Osteoblast (primary cell): ENCODE measurements around the gene GRIN1. TPM values are rescaled to one million over a fixed set of nuclear protein-coding genes. Genes with fewer than 3 reads are reported as not detected.

ENCODE experiments used
- DNase-seq: peaks from one replicate; pipeline ENCODE4 v3.0.0; 2011; ENCODE audit warnings: low spot score, mixed read lengths; ENCODE audit not compliant: insufficient read length; ENCODE audit errors: missing footprints
- H2AFZ ChIP-seq: 2 replicates; pipeline ENCODE4 v1.6.0; 2011; ENCODE audit warnings: mild to moderate bottlenecking, low read length
- H3K27ac ChIP-seq: 2 replicates; pipeline ENCODE4 v1.5.1; 2011; ENCODE audit warnings: mild to moderate bottlenecking, low read depth, low read length, moderate library complexity
- H3K27me3 ChIP-seq: 2 replicates; pipeline ENCODE4 v1.6.0; 2012; ENCODE audit warnings: mild to moderate bottlenecking, control low read depth, inconsistent platforms, low read length, moderate library complexity; ENCODE audit not compliant: insufficient read depth
- H3K36me3 ChIP-seq: 2 replicates; pipeline ENCODE4 v1.5.1; 2011; ENCODE audit warnings: mild to moderate bottlenecking, low read length, control low read depth, moderate library complexity; ENCODE audit not compliant: insufficient read depth
- H3K4me1 ChIP-seq: 2 replicates; pipeline ENCODE4 v1.5.1; 2011; ENCODE audit warnings: mild to moderate bottlenecking, low read length, control low read depth, moderate library complexity; ENCODE audit not compliant: insufficient read depth
- H3K4me2 ChIP-seq: 2 replicates; pipeline ENCODE4 v1.6.0; 2011; ENCODE audit warnings: mild to moderate bottlenecking, low read length; ENCODE audit not compliant: insufficient read depth
- H3K4me3 ChIP-seq: fragments of 200-600 bp; sonication (generic); 3 replicates; pipeline ENCODE4 v1.5.1; 2012; ENCODE audit warnings: mild to moderate bottlenecking, low read length, inconsistent platforms; ENCODE audit not compliant: insufficient read depth
- H3K79me2 ChIP-seq: 2 replicates; pipeline ENCODE4 v1.6.0; 2012; ENCODE audit warnings: mild to moderate bottlenecking, low read length, control low read depth, inconsistent platforms; ENCODE audit not compliant: insufficient read depth
- H3K9me3 ChIP-seq: 2 replicates; pipeline ENCODE4 v1.5.1; 2011; ENCODE audit warnings: low read depth, low read length, control low read depth
- H4K20me1 ChIP-seq: 2 replicates; pipeline ENCODE4 v1.6.0; 2012; ENCODE audit warnings: mild to moderate bottlenecking, low read length, control low read depth; ENCODE audit not compliant: insufficient read depth
- total RNA-seq: library from RNA; depleted of rRNA; stranded (reverse); fragments of >200 nt; gene quantifications from 2 replicates; pipeline ENCODE4 v1.2.3, GENCODE V29; 2012
- TF ChIP-seq, protein P1 (sequence below): IDR thresholded peaks from 2 replicates; pipeline ENCODE4 v1.5.1; 2011; ENCODE audit warnings: mild to moderate bottlenecking, low read depth, low read length, moderate library complexity; ENCODE audit errors: extremely low read depth

The GRIN1 gene
- total RNA-seq, 1 donor: not detected

DNA sequence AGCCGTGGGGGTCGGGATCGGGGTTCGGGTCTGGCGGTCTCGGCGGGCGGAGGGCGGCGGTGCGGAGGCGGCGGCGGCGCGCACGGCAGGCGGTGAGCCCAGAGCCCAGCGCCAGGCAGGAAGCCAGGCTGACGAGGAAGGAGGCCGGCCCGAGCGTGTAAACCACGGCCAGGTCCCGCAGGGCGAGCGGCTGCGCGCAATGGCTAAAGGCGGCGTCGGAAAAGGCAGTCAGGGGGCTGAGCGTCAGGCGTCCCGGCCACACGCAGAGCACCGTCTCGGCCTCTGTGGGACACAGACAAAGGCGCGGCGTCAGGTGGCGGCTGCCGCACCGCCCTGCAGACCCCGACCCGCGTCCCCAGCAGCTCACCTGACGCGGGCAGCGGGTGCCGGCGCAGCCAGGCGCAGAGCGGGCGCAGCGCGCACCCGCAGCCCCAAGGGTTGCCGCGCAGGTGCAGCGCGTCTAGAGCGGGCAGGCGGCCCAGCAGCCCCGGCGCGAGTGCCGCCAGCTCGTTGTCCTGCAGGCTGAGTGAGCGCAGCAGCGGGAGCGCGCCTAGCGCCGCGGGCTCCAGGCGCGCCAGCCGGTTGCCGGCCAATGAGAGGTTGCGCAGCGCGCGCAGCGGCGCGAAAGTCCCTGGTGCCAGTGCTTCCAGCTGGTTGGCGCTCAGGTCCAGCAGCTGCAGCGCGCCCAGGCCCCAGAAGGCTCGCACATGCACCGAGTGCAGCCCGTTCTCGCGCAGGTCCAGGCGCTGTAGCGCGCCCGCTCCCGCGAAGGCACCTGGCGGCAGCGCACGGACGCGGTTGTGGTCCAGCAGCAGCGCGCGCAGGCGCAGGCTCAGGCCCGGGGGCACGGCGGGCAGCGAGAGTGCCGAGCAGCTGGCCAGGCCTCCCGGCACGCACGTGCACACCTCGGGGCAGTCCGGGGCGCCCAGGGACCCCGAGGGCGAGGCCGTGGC, 30.2 kb downstream of the GRIN1 start:
- H4K20me1 ChIP-seq: no peaks in the 10 kb centered on the region
- peaks cover 53% of the 10 kb centered on the region for H3K27me3 ChIP-seq
- H2AFZ ChIP-seq: no peak overlapping the region
- no peaks in the 10 kb centered on the region for H3K79me2 ChIP-seq
- no peaks in the 10 kb centered on the region for H3K36me3 ChIP-seq
- TF ChIP-seq, protein P1, sequence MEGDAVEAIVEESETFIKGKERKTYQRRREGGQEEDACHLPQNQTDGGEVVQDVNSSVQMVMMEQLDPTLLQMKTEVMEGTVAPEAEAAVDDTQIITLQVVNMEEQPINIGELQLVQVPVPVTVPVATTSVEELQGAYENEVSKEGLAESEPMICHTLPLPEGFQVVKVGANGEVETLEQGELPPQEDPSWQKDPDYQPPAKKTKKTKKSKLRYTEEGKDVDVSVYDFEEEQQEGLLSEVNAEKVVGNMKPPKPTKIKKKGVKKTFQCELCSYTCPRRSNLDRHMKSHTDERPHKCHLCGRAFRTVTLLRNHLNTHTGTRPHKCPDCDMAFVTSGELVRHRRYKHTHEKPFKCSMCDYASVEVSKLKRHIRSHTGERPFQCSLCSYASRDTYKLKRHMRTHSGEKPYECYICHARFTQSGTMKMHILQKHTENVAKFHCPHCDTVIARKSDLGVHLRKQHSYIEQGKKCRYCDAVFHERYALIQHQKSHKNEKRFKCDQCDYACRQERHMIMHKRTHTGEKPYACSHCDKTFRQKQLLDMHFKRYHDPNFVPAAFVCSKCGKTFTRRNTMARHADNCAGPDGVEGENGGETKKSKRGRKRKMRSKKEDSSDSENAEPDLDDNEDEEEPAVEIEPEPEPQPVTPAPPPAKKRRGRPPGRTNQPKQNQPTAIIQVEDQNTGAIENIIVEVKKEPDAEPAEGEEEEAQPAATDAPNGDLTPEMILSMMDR: no peak
- H3K9me3 ChIP-seq: no peaks in the 10 kb centered on the region
- DNase-seq: peak; percentile 97
- no peak overlapping the region for H3K4me3 ChIP-seq
- no peaks in the 10 kb centered on the region for H3K4me1 ChIP-seq
- no peak overlapping the region for H3K27ac ChIP-seq
- no peak overlapping the region for H3K4me2 ChIP-seq

DNA sequence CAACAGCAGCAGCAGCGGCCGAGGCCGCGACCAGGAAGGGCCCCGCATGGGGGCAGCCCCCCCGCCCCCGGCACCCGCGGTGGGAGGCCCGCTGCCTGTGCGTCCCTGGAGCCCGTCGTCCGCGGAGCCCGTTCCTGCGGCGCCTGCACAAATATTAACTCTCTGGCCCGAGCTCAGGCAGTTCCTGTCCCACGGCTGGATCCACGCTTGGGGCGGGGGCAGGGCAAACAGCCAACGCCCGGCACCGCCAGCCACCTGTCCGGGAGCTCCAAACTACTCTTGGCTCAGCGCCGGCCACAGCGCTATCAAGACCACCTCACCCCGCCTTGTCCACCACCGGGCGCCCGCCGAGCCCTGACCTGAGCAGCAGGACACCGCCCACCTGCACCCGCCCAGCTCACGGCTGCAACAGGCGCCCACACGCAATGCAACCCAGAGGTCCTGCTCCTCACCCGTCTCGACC, 31.0 kb downstream of the GRIN1 start, which contains the start of gene LRRC26:
LRRC26 (minus strand) TSS at position 156 of the 463 bp plus-strand sequence; CDS start at position 48, 108 bp downstream.
- peaks cover 46% of the 10 kb centered on the region for H3K27me3 ChIP-seq
- H3K27ac ChIP-seq: no peak within 1 kb of the TSS
- H2AFZ ChIP-seq: no peak within 1 kb of the TSS
- no peaks in the 10 kb centered on the region for H4K20me1 ChIP-seq
- H3K79me2 ChIP-seq: no peaks in the 10 kb centered on the region
- H3K4me2 ChIP-seq: no peak within 1 kb of the TSS
- no peak within 1 kb of the TSS for H3K4me3 ChIP-seq
- TF ChIP-seq, protein P1: no peak
- H3K4me1 ChIP-seq: no peaks in the 10 kb centered on the region
- DNase-seq: no peak
- no peaks in the 10 kb centered on the region for H3K9me3 ChIP-seq
- no peaks in the 10 kb centered on the region for H3K36me3 ChIP-seq

GRCh38 chr9:137170486-137171148, 31.7 kb downstream of the GRIN1 start:
- Histone ChIP-seq H4K20me1 (no peaks in the 10 kb centered on the region), H3K79me2 (no peaks in the 10 kb centered on the region), H3K36me3 (no peaks in the 10 kb centered on the region), H3K4me2 (no peak overlapping the region), H3K9me3 (no peaks in the 10 kb centered on the region), H3K4me3 (no peak overlapping the region), H3K4me1 (no peaks in the 10 kb centered on the region), H2AFZ (no peak overlapping the region), H3K27me3 (peaks cover 40% of the 10 kb centered on the region), H3K27ac (no peak overlapping the region)
- TF ChIP-seq, protein P1: no peak
- DNase-seq: peak; percentile 95
